Activated T-helper 2 cell treated with anti-CD3 and anti-CD28 coated beads, Interferon-gamma antibody, Interleukin-2, Interleukin-4, amounts not matched to agents 10 μg/mL and 5 μg/mL and 100 μg/mL, durations not matched to agents 14 hours and 24 hours and 36 hours (primary cell): Measurements from ENCODE around the gene TXNDC11. TPM values are rescaled to one million over a fixed set of nuclear protein-coding genes. Genes with fewer than 3 reads are reported as not detected.

Experiments
- total RNA-seq: library from RNA; stranded (reverse); gene quantifications from 2 replicates; pipeline ENCODE4 v1.2.3, GENCODE V29; 2022

TXNDC11 gene
- total RNA-seq, 1 donor from 2014 or later: 53.0 TPM

Other genes with a start within 250 kb of the TXNDC11 start
- 121 and 135 TPM in 2 replicates for gene LITAF, start 155.9 kb downstream of the TXNDC11 start, total RNA-seq
- gene SNN, start 74.4 kb downstream of the TXNDC11 start, total RNA-seq: 8.6 and 9.5 TPM in 2 replicates
- 63.4 and 71.1 TPM in 2 replicates for gene ZC3H7A, start 54.4 kb upstream of the TXNDC11 start, total RNA-seq
- gene RSL1D1, start 108.7 kb upstream of the TXNDC11 start, total RNA-seq: 326 and 348 TPM in 2 replicates
- gene GSPT1, start 173.1 kb upstream of the TXNDC11 start, total RNA-seq: 216 and 226 TPM in 2 replicates
- gene NPIPB2, start 199.2 kb upstream of the TXNDC11 start, total RNA-seq: 13.2 and 14.9 TPM in 2 replicates
- not detected in 2 replicates for gene TNFRSF17, start 222.4 kb upstream of the TXNDC11 start, total RNA-seq
- 11.3 and 11.8 TPM in 2 replicates for gene SNX29, start 233.9 kb upstream of the TXNDC11 start, total RNA-seq